Renal cortex interstitium (tissue), 11 donors: Measurements from ENCODE around the gene AHRR. TPM values are rescaled to one million over a fixed set of nuclear protein-coding genes. Genes with fewer than 3 reads are reported as not detected.
"Not testable (repeated sequence)": the region's sequence is repeated elsewhere in the genome, so short reads cannot be mapped to it uniquely, and the experiment has no call there.

ENCODE experiments used
- DNase-seq, 11 donors: peaks; one replicate each; pipeline ENCODE4 v3.0.0-alpha.2; 2013; ENCODE audit warnings: low read depth in 9 of 11, low spot score in 4 of 11; ENCODE audit errors: extremely low read depth in 1 of 11
- polyA plus RNA-seq, 3 donors: library from polyadenylated mRNA; unstranded; fragments of 120-200 nt; gene quantifications; one replicate each; pipeline ENCODE4 v1.2.1, GENCODE V29; 2013; ENCODE audit not compliant: insufficient read length in 3 of 3

AHRR gene
- polyA plus RNA-seq, 3 donors, result 2.4 to 3.2 (median 3.1) TPM

GRCh38 chr5:385321-385720 lies 63.8 kb downstream of the AHRR start:
- DNase-seq, result no peak

GRCh38 chr5:386432-387341 lies 65.2 kb downstream of the AHRR start:
- no peak for DNase-seq

GRCh38 chr5:387491-388265 lies 66.2 kb downstream of the AHRR start:
- no peak for DNase-seq

- no peak for DNase-seq
These were observed 67.0 kb downstream of the AHRR start for GRCh38 chr5:388266-389196.

- DNase-seq, result no peak
These were observed 67.8 kb downstream of the AHRR start for GRCh38 chr5:389197-389821.

GRCh38 chr5:389891-390622 lies 68.5 kb downstream of the AHRR start:
- no peak for DNase-seq

- no peak for DNase-seq
These were observed 69.3 kb downstream of the AHRR start for GRCh38 chr5:390623-391491.

GRCh38 chr5:392431-392988 lies 71.0 kb downstream of the AHRR start:
- no peak for DNase-seq

GRCh38 chr5:393846-394275 lies 72.3 kb downstream of the AHRR start:
- no peak for DNase-seq

- DNase-seq, result no peak
These were observed 73.2 kb downstream of the AHRR start for GRCh38 chr5:394671-395155.

GRCh38 chr5:395156-395920 lies 73.8 kb downstream of the AHRR start:
- DNase-seq, result no peak

GRCh38 chr5:395921-396530 lies 74.5 kb downstream of the AHRR start:
- DNase-seq, result no peak

GRCh38 chr5:396531-396961 lies 75.0 kb downstream of the AHRR start:
- DNase-seq, result no peak

GRCh38 chr5:398141-398474 lies 76.6 kb downstream of the AHRR start:
- DNase-seq, result not testable (repeated sequence)

GRCh38 chr5:398475-399295 lies 77.2 kb downstream of the AHRR start:
- DNase-seq, result no peak
